NCI-H1092 treated with DMSO at 0.1 percent for 48 hours (cell line): ENCODE measurements around the gene ROCK2.

Experiments used
- DNase-seq: peaks from one replicate; lab custom pipeline; 2025; lab: John Stamatoyannopoulos, UW

ROCK2 gene

GRCh38 chr2:11309706-11310105 lies 34.7 kb downstream of the ROCK2 start:
- DNase-seq = no peak

- DNase-seq = no peak
Observed at GRCh38 chr2:11307764-11308415, 36.5 kb downstream of the ROCK2 start.

- DNase-seq = no peak
Observed at GRCh38 chr2:11305958-11306357, 38.5 kb downstream of the ROCK2 start.

- DNase-seq = no peak
Observed at GRCh38 chr2:11305338-11305737, 39.1 kb downstream of the ROCK2 start.

- DNase-seq = no peak
Observed at GRCh38 chr2:11304476-11304875, 40.0 kb downstream of the ROCK2 start.

GRCh38 chr2:11303290-11304013 lies 41.0 kb downstream of the ROCK2 start:
- no peak for DNase-seq

GRCh38 chr2:11299439-11299838 lies 45.0 kb downstream of the ROCK2 start:
- DNase-seq = no peak

- no peak for DNase-seq
Observed at GRCh38 chr2:11298592-11298991, 45.8 kb downstream of the ROCK2 start.

- no peak for DNase-seq
Observed at GRCh38 chr2:11296401-11296800, 48.0 kb downstream of the ROCK2 start.

GRCh38 chr2:11292464-11293255 lies 51.8 kb downstream of the ROCK2 start:
- no peak for DNase-seq

GRCh38 chr2:11290713-11291112 lies 53.7 kb downstream of the ROCK2 start:
- DNase-seq = no peak

GRCh38 chr2:11290211-11290610 lies 54.2 kb downstream of the ROCK2 start:
- no peak for DNase-seq

- no peak for DNase-seq
Observed at GRCh38 chr2:11288431-11288830, 56.0 kb downstream of the ROCK2 start.

- DNase-seq = no peak
Observed at GRCh38 chr2:11286749-11287148, 57.7 kb downstream of the ROCK2 start.

GRCh38 chr2:11286323-11286722 lies 58.1 kb downstream of the ROCK2 start:
- no peak for DNase-seq

- no peak for DNase-seq
Observed at GRCh38 chr2:11285499-11285898, 58.9 kb downstream of the ROCK2 start.

GRCh38 chr2:11281186-11281585 lies 63.2 kb downstream of the ROCK2 start:
- DNase-seq = no peak

GRCh38 chr2:11280713-11281112 lies 63.7 kb downstream of the ROCK2 start:
- no peak for DNase-seq

GRCh38 chr2:11279398-11279797 lies 65.0 kb downstream of the ROCK2 start:
- DNase-seq = no peak

GRCh38 chr2:11278219-11278618 lies 66.2 kb downstream of the ROCK2 start:
- DNase-seq = no peak

GRCh38 chr2:11275910-11276309 lies 68.5 kb downstream of the ROCK2 start:
- no peak for DNase-seq

GRCh38 chr2:11270891-11271290 lies 73.5 kb downstream of the ROCK2 start:
- no peak for DNase-seq

GRCh38 chr2:11267931-11268330 lies 76.5 kb downstream of the ROCK2 start:
- no peak for DNase-seq
